ENCODE data around the gene STC2.

DNA sequence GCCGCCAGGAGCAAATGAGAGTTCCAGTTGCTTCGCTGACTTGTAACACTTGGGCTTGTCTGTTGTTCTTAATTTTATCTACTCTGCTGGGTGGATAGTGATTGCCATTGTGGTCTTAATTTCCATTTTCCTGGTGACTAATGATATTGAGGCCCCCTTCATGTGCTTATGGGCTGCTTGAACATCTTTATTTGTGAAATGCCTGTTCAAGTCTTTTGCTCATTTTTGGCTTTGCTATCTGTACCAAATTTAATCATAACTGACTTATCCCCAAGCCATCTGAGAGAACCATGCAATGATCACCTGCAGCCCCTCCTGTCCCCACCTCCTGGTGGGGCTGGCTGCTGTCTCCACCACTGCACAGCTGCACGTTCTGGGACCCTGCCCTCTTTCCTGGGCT lies 20.5 kb downstream of the STC2 start:
- TF ChIP-seq EZH2 (IDR thresholded peaks at IDR 0.05) (no peak), POLR2AphosphoS5 (IDR thresholded peaks at IDR 0.05; ENCODE audit: borderline replicate concordance, low read depth, low read length) (no peak), FOXP2 (optimal IDR thresholded peaks at IDR 0.05; ENCODE audit: control extremely low read depth, extremely low read length, insufficient read depth) (no peak)
